ENCODE data around the gene KRTAP3-2.
"Not testable (repeated sequence)": the region's sequence is repeated elsewhere in the genome, so short reads cannot be mapped to it uniquely, and the experiment has no call there.

DNA sequence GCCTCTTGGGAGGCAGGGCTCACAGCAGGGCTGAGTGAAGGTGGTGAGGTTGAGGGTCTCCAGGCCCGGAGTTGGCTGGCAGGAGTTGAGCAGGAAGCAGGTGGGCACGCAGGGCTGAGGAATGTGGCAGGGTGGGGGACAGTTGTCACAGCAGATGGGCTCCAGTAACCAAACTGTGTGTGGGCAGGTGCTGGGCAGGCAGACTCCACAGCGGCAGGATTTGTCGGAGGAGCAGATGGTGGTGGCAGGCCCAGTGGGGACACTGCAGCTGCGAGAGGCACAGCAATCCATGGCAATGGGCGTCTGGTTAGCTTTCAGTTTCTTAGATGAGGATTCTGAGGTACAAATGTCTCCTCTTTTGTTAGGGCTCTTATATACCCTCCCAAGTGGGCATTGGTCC, at the start of gene KRTAP3-2:
- TF ChIP-seq, protein P1, sequence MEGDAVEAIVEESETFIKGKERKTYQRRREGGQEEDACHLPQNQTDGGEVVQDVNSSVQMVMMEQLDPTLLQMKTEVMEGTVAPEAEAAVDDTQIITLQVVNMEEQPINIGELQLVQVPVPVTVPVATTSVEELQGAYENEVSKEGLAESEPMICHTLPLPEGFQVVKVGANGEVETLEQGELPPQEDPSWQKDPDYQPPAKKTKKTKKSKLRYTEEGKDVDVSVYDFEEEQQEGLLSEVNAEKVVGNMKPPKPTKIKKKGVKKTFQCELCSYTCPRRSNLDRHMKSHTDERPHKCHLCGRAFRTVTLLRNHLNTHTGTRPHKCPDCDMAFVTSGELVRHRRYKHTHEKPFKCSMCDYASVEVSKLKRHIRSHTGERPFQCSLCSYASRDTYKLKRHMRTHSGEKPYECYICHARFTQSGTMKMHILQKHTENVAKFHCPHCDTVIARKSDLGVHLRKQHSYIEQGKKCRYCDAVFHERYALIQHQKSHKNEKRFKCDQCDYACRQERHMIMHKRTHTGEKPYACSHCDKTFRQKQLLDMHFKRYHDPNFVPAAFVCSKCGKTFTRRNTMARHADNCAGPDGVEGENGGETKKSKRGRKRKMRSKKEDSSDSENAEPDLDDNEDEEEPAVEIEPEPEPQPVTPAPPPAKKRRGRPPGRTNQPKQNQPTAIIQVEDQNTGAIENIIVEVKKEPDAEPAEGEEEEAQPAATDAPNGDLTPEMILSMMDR (conservative IDR thresholded peaks at IDR 0.05): not testable (repeated sequence)
- TF ChIP-seq EZH2 (IDR thresholded peaks at IDR 0.05; ENCODE audit: low read depth): not testable (repeated sequence)
